HG02588 (cell line): ENCODE data around the gene SPIC.
"Not testable (repeated sequence)": the region's sequence is repeated elsewhere in the genome, so short reads cannot be mapped to it uniquely, and the experiment has no call there.

Experiments used
- ATAC-seq: cut with Tn5 transposase; IDR thresholded peaks from one replicate; pipeline ENCODE4 v1.9.1; 2021; ENCODE audit warnings: mild to moderate bottlenecking, moderate library complexity; ENCODE audit not compliant: unreplicated experiment

Gene SPIC

GRCh38 chr12:101474711-101475386, at the start of gene SPIC:
TSS of gene SPIC (plus strand) at chr12:101475336. CDS start at chr12:101476905, 1,569 bp downstream.
- ATAC-seq: no peak

- no peak for ATAC-seq
Measured at GRCh38 chr12:101430456-101430855, 44.7 kb upstream of the SPIC start.

GRCh38 chr12:101436136-101436535, 39.0 kb upstream of the SPIC start:
- no peak for ATAC-seq

- no peak for ATAC-seq
Measured at GRCh38 chr12:101439236-101439635, 35.9 kb upstream of the SPIC start.

GRCh38 chr12:101441461-101442224, 33.5 kb upstream of the SPIC start:
- ATAC-seq: no peak

- no peak for ATAC-seq
Measured at GRCh38 chr12:101455685-101456084, 19.5 kb upstream of the SPIC start.

- ATAC-seq: no peak
Measured at GRCh38 chr12:101459642-101460346, 15.3 kb upstream of the SPIC start.

- ATAC-seq: no peak
Measured at GRCh38 chr12:101468948-101469347, 6.2 kb upstream of the SPIC start.

- ATAC-seq: no peak
Measured at GRCh38 chr12:101470939-101471338, 4.2 kb upstream of the SPIC start.

- ATAC-seq: not testable (repeated sequence)
Measured at GRCh38 chr12:101471878-101472277, 3.3 kb upstream of the SPIC start.

- ATAC-seq: no peak
Measured at GRCh38 chr12:101474248-101474647, 888 bp upstream of the SPIC start.

- ATAC-seq: no peak
Measured at GRCh38 chr12:101475751-101476305, 692 bp downstream of the SPIC start.

GRCh38 chr12:101480849-101481248, 5.7 kb downstream of the SPIC start:
- ATAC-seq: no peak

GRCh38 chr12:101485021-101485420, 9.9 kb downstream of the SPIC start:
- ATAC-seq: no peak

GRCh38 chr12:101488469-101488868, 13.3 kb downstream of the SPIC start:
- ATAC-seq: no peak

GRCh38 chr12:101490286-101490920, 15.3 kb downstream of the SPIC start:
- ATAC-seq: no peak

GRCh38 chr12:101491329-101491728, 16.2 kb downstream of the SPIC start:
- no peak for ATAC-seq

- no peak for ATAC-seq
Measured at GRCh38 chr12:101493556-101493955, 18.4 kb downstream of the SPIC start.

- ATAC-seq: no peak
Measured at GRCh38 chr12:101498252-101498651, 23.1 kb downstream of the SPIC start.

GRCh38 chr12:101501410-101501995, 26.4 kb downstream of the SPIC start:
- ATAC-seq: no peak

GRCh38 chr12:101521136-101521535, 46.0 kb downstream of the SPIC start:
- ATAC-seq: no peak
